Measurements from ENCODE around the gene OR8B4.
"Not testable (repeated sequence)": the region's sequence is repeated elsewhere in the genome, so short reads cannot be mapped to it uniquely, and the experiment has no call there.

The OR8B4 gene

GRCh38 chr11:124384399-124384798 lies 40.3 kb downstream of the OR8B4 start, which contains the start of gene OR8B2:
TSS of gene OR8B2 (minus strand) at chr11:124384499. CDS start at chr11:124383343, 1,156 bp downstream.
- no peak for DNase-seq (ENCODE audit: low read depth)
- no peak within 1 kb of the TSS for H3K4me3 ChIP-seq (replicated peaks; ENCODE audit: low read depth, low read length)
- TF ChIP-seq CTCF (IDR thresholded peaks at IDR 0.05; ENCODE audit: low read length, missing control alignments), result no peak

- DNase-seq (ENCODE audit: low read depth); H3K4me3 ChIP-seq (replicated peaks; ENCODE audit: low read depth, low read length): not testable (repeated sequence)
Observed at GRCh38 chr11:124382857-124383256, 41.8 kb downstream of the OR8B4 start.

GRCh38 chr11:124380585-124380984 lies 44.1 kb downstream of the OR8B4 start:
- H3K4me3 ChIP-seq (replicated peaks; ENCODE audit: low read depth, low read length), result no peak overlapping the region
- TF ChIP-seq CTCF (IDR thresholded peaks at IDR 0.05; ENCODE audit: low read length, missing control alignments), result no peak
- DNase-seq (ENCODE audit: low read depth), result no peak

GRCh38 chr11:124376280-124376679 lies 48.4 kb downstream of the OR8B4 start:
- H3K4me3 ChIP-seq (replicated peaks; ENCODE audit: low read depth, low read length), result no peak overlapping the region
- DNase-seq (ENCODE audit: low read depth), result no peak
- TF ChIP-seq CTCF (IDR thresholded peaks at IDR 0.05; ENCODE audit: low read length, missing control alignments), result no peak

All from fibroblast of pulmonary artery (primary cell).